T-helper 1 cell treated with Interleukin-12 subunit alpha and Interleukin-12 subunit beta and Interleukin-4 antibody, amounts not matched to agents 30 ng/mL and 1 ng/mL, for 36 hours (primary cell): ENCODE results near the gene A2ML1. TPM values are rescaled to one million over a fixed set of nuclear protein-coding genes. Genes with fewer than 3 reads are reported as not detected.

ENCODE experiments used
- intact Hi-C: fragments of 100-400 bp; cut with micrococcal nuclease; formaldehyde crosslinking; loops from one replicate; pipeline ENCODE4 v1.15.1; 2024
- total RNA-seq: library from RNA; stranded (reverse); gene quantifications from 2 replicates; pipeline ENCODE4 v1.2.3, GENCODE V29; 2022

Gene A2ML1
- total RNA-seq, 1 donor from 2014 or later, result not detected

- intact Hi-C loops, result no loop called here
Measured at GRCh38 chr12:8905546-8905945, 83.1 kb downstream of the A2ML1 start.

DNA sequence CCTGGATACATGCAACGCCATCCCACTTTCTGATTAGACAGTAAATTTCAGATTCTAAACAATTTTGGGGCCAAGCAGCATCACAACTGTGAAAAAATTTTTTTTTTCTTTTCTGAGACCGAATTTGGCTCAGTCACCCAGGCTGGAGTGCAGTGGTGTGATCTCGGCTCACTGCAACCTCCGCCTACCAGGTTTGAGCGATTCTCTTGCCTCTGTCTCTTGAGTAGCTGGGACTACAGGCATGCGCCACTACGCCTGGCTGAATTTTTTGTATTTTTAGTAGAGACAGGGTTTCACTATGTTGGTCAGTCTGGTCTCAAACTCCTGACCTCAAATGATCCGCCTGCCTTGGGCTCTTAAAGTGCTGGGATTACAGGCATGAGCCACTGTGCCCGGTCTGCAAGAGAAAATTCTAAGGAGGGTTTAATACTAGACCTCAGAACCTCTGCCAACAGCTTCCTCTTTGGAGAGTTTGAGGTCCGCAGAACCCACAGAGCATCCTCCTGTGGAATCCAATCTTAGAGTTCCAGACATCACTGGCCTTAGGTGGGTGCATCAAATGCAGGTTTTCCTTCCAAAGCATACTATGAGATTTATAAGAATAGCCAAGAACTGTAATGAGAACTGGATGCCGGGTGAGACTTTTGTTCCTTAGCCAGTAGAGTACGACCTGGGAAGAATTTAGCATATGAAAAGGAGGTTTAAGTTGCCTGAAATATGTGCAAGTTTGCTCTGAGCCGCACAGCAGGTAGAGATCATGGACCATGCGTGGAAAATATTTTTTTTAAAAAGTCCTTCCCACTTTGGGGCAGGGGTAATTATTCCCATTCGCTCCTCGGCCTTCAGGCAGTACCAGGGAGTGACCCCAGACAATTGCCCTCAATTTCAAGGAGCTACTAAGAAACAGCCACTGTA, 84.1 kb downstream of the A2ML1 start:
- intact Hi-C loops, result no loop called here

GRCh38 chr12:8907513-8907912, 85.1 kb downstream of the A2ML1 start:
- intact Hi-C loops, result no loop called here

GRCh38 chr12:8909752-8910151, 87.3 kb downstream of the A2ML1 start:
- intact Hi-C loops, result loop anchor here (10.0 kb wide), 1 partner anchor 825 kb away; the partner anchor contains the start of gene NECAP1

- intact Hi-C loops, result loop anchor here (10.0 kb wide), 1 partner anchor 827 kb away; the partner anchor contains the start of gene NECAP1
Measured at GRCh38 chr12:8911606-8912268, 89.3 kb downstream of the A2ML1 start.

GRCh38 chr12:8912914-8913313, 90.5 kb downstream of the A2ML1 start:
- intact Hi-C loops, result loop anchor here (1.0 to 10.0 kb wide), 2 partner anchors 112 to 828 kb away; partner anchors contain the start of gene NECAP1

DNA sequence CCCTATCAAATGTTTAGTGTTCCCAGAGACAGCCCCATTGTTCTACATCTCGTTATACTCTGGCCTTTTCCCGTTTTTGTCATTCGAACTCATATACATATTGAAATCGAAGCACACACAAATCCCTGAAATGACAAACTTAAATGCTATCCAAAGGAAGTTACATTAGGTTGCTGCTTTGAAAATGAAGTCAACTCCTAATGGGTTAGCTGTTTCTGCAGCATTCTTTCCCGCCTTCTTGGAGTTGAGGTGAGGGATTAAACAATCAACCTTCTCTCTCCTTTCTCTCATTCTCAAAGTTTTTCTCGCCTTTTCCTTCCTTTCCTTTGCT, 91.2 kb downstream of the A2ML1 start:
- intact Hi-C loops, result loop anchor here (1.0 to 10.0 kb wide), 6 partner anchors 36 to 829 kb away; partner anchors contain the start of genes M6PR and NECAP1

- intact Hi-C loops, result loop anchor here (1.0 to 10.0 kb wide), 5 partner anchors 35 to 829 kb away; partner anchors contain the start of genes M6PR and NECAP1
Measured at GRCh38 chr12:8914033-8914715, 91.8 kb downstream of the A2ML1 start, which contains the start of gene PHC1. Gene PHC1 (plus strand): TSS chr12:8914509. CDS start chr12:8917678, 3,169 bp downstream.

DNA sequence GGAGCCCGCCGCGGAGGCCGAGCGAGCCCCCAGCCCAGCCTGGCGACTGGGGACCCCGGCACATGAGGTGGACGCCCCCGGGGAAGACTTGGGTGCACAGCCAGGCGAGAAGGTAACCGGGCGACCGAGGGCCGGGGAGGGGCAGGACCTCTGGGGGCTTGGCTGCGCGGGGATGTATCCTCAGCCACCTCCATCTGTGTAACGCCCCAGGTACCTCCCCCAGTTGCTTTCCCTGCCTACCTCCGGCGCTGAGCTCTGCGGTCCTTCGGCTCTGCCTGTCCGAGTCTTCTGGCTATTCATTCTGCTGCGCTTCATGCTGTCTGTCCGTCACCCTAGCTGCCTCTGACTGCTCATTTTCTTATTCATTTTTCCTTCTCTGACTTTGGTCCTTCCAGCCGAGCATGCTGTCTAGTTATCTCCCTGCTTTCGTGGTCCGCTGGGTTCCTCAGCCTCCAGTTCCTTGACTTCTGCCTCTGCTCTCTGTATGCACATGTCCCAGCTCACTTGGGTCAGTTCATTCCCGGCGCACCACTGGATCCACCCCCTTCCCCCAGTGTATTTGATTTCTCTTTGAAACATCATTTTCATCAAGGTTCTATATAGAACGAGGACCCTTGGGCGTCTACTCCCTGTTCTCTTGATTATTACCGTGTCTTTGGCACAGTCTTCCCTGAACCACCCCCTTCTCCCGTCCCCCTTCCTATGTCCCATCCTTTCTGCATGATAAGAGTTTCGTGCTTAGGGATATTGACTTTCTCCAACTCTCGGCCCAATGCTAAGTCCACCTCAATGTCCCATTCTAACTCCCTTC, 92.5 kb downstream of the A2ML1 start:
- intact Hi-C loops, result loop anchor here (1.0 to 10.0 kb wide), 5 partner anchors 34 to 830 kb away; partner anchors contain the start of genes M6PR and NECAP1

GRCh38 chr12:8916154-8916553, 93.7 kb downstream of the A2ML1 start:
- intact Hi-C loops, result loop anchor here (10.0 kb wide), 1 partner anchor 831 kb away; the partner anchor contains the start of gene NECAP1

DNA sequence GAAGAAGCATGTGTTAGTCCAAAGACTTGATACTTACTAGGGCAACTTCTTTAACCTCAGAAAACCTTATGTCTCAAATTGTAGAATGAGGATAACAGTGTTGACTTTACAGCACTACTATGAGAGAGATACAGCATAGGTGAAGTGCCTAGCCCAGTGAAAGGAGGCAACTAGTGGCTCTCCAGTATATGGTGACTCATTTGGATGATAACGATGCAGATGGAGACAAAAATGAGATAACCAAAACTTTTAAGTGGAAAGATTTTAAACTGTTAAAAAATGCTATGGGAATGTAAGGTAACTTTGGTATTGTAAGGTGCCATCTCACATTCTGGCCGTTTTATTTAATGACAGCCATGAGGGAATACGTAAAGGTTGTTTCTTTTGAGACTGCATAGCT, 94.6 kb downstream of the A2ML1 start:
- intact Hi-C loops, result loop anchor here (10.0 kb wide), 1 partner anchor 832 kb away; the partner anchor contains the start of gene NECAP1

GRCh38 chr12:8917751-8918150, 95.3 kb downstream of the A2ML1 start:
- intact Hi-C loops, result loop anchor here (10.0 kb wide), 1 partner anchor 833 kb away; the partner anchor contains the start of gene NECAP1

DNA sequence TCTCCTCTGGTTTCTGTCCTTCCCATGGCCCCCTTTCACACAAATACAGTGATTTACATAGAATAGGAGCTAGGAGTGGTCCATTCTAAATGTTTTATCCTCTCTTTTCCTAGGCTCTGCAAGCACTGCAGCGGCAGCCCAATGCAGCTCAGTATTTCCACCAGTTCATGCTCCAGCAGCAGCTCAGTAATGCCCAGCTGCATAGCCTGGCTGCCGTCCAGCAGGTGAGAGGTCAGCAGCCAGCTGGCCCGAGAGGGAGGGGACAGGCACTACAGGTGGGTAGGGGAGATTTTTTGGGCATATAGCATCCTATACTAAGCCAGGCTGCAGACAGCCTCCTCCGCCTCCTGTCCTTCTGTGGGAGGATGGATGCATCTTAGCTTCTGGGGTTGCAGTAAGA, 97.2 kb downstream of the A2ML1 start:
- intact Hi-C loops, result loop anchor here (10.0 kb wide), 1 partner anchor 835 kb away; the partner anchor contains the start of gene NECAP1

DNA sequence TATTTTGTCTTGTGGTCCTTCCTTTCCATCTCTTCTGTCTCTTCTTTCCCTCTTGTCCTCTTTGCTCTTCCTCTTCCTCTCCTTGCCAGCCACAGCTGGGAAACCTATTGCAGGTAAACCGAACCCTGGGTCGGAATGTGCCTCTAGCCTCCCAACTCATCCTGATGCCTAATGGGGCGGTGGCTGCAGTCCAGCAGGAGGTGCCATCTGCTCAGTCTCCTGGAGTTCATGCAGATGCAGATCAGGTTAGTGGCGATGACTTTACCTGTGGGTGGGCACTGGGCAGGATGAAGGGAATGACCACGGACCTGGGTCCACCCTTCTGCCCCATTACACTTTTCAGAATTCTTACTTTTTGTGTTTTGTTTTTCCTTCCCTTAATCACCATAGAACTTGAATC, 100.1 kb downstream of the A2ML1 start:
- intact Hi-C loops, result no loop called here

Other genes with a start within 250 kb of the A2ML1 start
- 0.17 TPM in 1 of 2 replicates, not detected in the other for gene AICDA, start 209.8 kb upstream of the A2ML1 start, total RNA-seq
- not detected in 2 replicates for gene MFAP5, start 159.8 kb upstream of the A2ML1 start, total RNA-seq
- gene RIMKLB, start 124.6 kb upstream of the A2ML1 start, total RNA-seq, result 0.56 and 0.83 TPM in 2 replicates
- 12.0 and 12.1 TPM in 2 replicates for gene PHC1, start 91.9 kb downstream of the A2ML1 start, total RNA-seq
- gene M6PR, start 127.0 kb downstream of the A2ML1 start, total RNA-seq, result 170 and 188 TPM in 2 replicates
- 2.4 and 3.1 TPM in 2 replicates for gene KLRG1, start 166.9 kb downstream of the A2ML1 start, total RNA-seq